Neural progenitor cell (in vitro differentiated cells): Measurements from ENCODE around the gene RALGAPA1. TPM values are rescaled to one million over a fixed set of nuclear protein-coding genes. Genes with fewer than 3 reads are reported as not detected.
A peak's percentile ranks its signal among the peaks of the same experiment; 100 is the strongest.

Experiments
- DNase-seq: peaks from one replicate; pipeline ENCODE4 v3.0.0-alpha.2; 2016; ENCODE audit warnings: low spot score
- H2AFZ ChIP-seq: fragments of 200-600 bp; sonication (generic); replicated peaks from 2 replicates; pipeline ENCODE4 v1.6.1; 2016; ENCODE audit warnings: antibody characterized with exemption
- H3F3A ChIP-seq: fragments of 200-600 bp; sonication (generic); 2 replicates; pipeline ENCODE4 v1.6.1; 2016; ENCODE audit warnings: antibody characterized with exemption, low read depth
- H3K27ac ChIP-seq: fragments of 200-600 bp; sonication (generic); 2 replicates; pipeline ENCODE4 v1.5.1; 2016; ENCODE audit warnings: mild to moderate bottlenecking
- H3K27me3 ChIP-seq: fragments of 200-600 bp; sonication (generic); 2 replicates; pipeline ENCODE4 v1.6.1; 2016; ENCODE audit warnings: mild to moderate bottlenecking, moderate library complexity
- H3K36me3 ChIP-seq: fragments of 200-600 bp; sonication (generic); 2 replicates; pipeline ENCODE4 v1.5.1; 2016
- H3K4me1 ChIP-seq: fragments of 200-600 bp; sonication (generic); 2 replicates; pipeline ENCODE4 v1.6.1; 2016; ENCODE audit warnings: mixed run types
- H3K4me2 ChIP-seq: fragments of 200-600 bp; sonication (generic); 2 replicates; pipeline ENCODE4 v1.6.1; 2016
- H3K4me3 ChIP-seq: fragments of 200-600 bp; sonication (generic); 2 replicates; pipeline ENCODE4 v1.5.1; 2016
- H3K79me2 ChIP-seq: fragments of 200-600 bp; sonication (generic); 2 replicates; pipeline ENCODE4 v1.6.1; 2016; ENCODE audit warnings: low read depth
- H3K9ac ChIP-seq: fragments of 200-600 bp; sonication (generic); 2 replicates; pipeline ENCODE4 v1.6.1; 2016
- H3K9me3 ChIP-seq: fragments of 200-600 bp; sonication (generic); 2 replicates; pipeline ENCODE4 v1.5.1; 2016; ENCODE audit warnings: low read depth
- H4K20me1 ChIP-seq: fragments of 200-600 bp; sonication (generic); 2 replicates; pipeline ENCODE4 v1.6.1; 2016; ENCODE audit warnings: low read depth
- H3K27ac Mint-ChIP-seq: 3 replicates; pipeline ENCODE4 v1.8.0; 2021; ENCODE audit warnings: mixed read lengths
- H3K27me3 Mint-ChIP-seq: 2 replicates; pipeline ENCODE4 v1.8.0; 2022; ENCODE audit warnings: low read depth, mild to moderate bottlenecking, inconsistent platforms, moderate library complexity, mixed read lengths; ENCODE audit not compliant: insufficient read depth
- H3K36me3 Mint-ChIP-seq: 3 replicates; pipeline ENCODE4 v1.8.0; 2021; ENCODE audit warnings: mixed read lengths
- H3K4me1 Mint-ChIP-seq: 3 replicates; pipeline ENCODE4 v1.8.0; 2021; ENCODE audit warnings: mixed read lengths
- H3K4me3 Mint-ChIP-seq: 3 replicates; pipeline ENCODE4 v1.8.0; 2021; ENCODE audit warnings: mild to moderate bottlenecking, moderate library complexity, mixed read lengths
- H3K9me3 Mint-ChIP-seq: 3 replicates; pipeline ENCODE4 v1.8.0; 2020; ENCODE audit warnings: mixed read lengths
- CTCF ChIP-seq: fragments of 200-600 bp; sonication (generic); IDR thresholded peaks from 2 replicates; pipeline ENCODE4 v1.5.1; 2017; ENCODE audit warnings: antibody characterized with exemption, mild to moderate bottlenecking
- EZH2 ChIP-seq: fragments of 200-600 bp; sonication (generic); IDR thresholded peaks from 2 replicates; pipeline ENCODE4 v1.6.1; 2017; ENCODE audit warnings: antibody characterized with exemption, mild to moderate bottlenecking, moderate library complexity
- EZH2phosphoT487 ChIP-seq: fragments of 200-600 bp; sonication (generic); IDR thresholded peaks from 2 replicates; pipeline ENCODE4 v1.6.1; 2017; ENCODE audit warnings: antibody characterized with exemption
- total RNA-seq: library from RNA; depleted of rRNA; stranded (reverse); fragments of >200 nt; gene quantifications from 2 replicates; pipeline ENCODE4 v1.2.3, GENCODE V29; 2015; ENCODE audit warnings: low replicate concordance

The RALGAPA1 gene
- total RNA-seq, 1 donor from 2014 or later = 31.7 TPM

- Mint-ChIP-seq H3K36me3 (peaks cover 3% of the 10 kb centered on the region), H3K4me3 (peak overlapping the region; percentile 82), H3K9me3 (no peaks in the 10 kb centered on the region), H3K27me3 (peaks cover 46% of the 10 kb centered on the region), H3K4me1 (peaks cover 12% of the 10 kb centered on the region), H3K27ac (no peak overlapping the region)
- DNase-seq = peak; percentile 25
- peaks cover 88% of the 10 kb centered on the region for H3K27me3 ChIP-seq
- H3K4me3 ChIP-seq = peak overlapping the region; percentile 70
- peak overlapping the region; percentile 87 for H2AFZ ChIP-seq
- H3F3A ChIP-seq = peaks cover 16% of the 10 kb centered on the region
- peak overlapping the region; percentile 98 for H3K4me2 ChIP-seq
- H4K20me1 ChIP-seq = peaks cover 47% of the 10 kb centered on the region
- no peaks in the 10 kb centered on the region for H3K79me2 ChIP-seq
- no peaks in the 10 kb centered on the region for H3K36me3 ChIP-seq
- H3K27ac ChIP-seq = no peak overlapping the region
- H3K4me1 ChIP-seq = peaks cover 5% of the 10 kb centered on the region
- no peaks in the 10 kb centered on the region for H3K9me3 ChIP-seq
- H3K9ac ChIP-seq = no peak overlapping the region
- TF ChIP-seq EZH2phosphoT487 (peak; percentile 85), EZH2 (peak; percentile 24), CTCF (peak; percentile 39)
These were observed 274.8 kb downstream of the RALGAPA1 start for GRCh38 chr14:35534208-35534872.

GRCh38 chr14:35533357-35534207 lies 275.5 kb downstream of the RALGAPA1 start, which contains the start of gene INSM2:
INSM2 (plus strand) TSS chr14:35534164; CDS start chr14:35534253, 89 bp downstream.
- H4K20me1 ChIP-seq = peaks cover 47% of the 10 kb centered on the region
- H3K79me2 ChIP-seq = no peaks in the 10 kb centered on the region
- no peaks in the 10 kb centered on the region for H3K9me3 Mint-ChIP-seq
- peak; percentile 96 for DNase-seq
- no peak within 1 kb of the TSS for H3K27ac Mint-ChIP-seq
- H2AFZ ChIP-seq = peak within 1 kb of the TSS; percentile 87
- peaks cover 16% of the 10 kb centered on the region for H3F3A ChIP-seq
- H3K4me3 ChIP-seq = peak within 1 kb of the TSS; percentile 70
- peaks cover 46% of the 10 kb centered on the region for H3K27me3 Mint-ChIP-seq
- H3K27ac ChIP-seq = no peak within 1 kb of the TSS
- peaks cover 12% of the 10 kb centered on the region for H3K4me1 Mint-ChIP-seq
- H3K4me1 ChIP-seq = peaks cover 5% of the 10 kb centered on the region
- no peak within 1 kb of the TSS for H3K9ac ChIP-seq
- no peaks in the 10 kb centered on the region for H3K36me3 ChIP-seq
- H3K27me3 ChIP-seq = peaks cover 96% of the 10 kb centered on the region
- H3K4me3 Mint-ChIP-seq = peak within 1 kb of the TSS; percentile 82
- H3K4me2 ChIP-seq = peak within 1 kb of the TSS; percentile 98
- peaks cover 3% of the 10 kb centered on the region for H3K36me3 Mint-ChIP-seq
- no peaks in the 10 kb centered on the region for H3K9me3 ChIP-seq
- TF ChIP-seq CTCF (no peak), EZH2 (peak; percentile 78), EZH2phosphoT487 (peak; percentile 16)

- no peak overlapping the region for H3K9ac ChIP-seq
- no peaks in the 10 kb centered on the region for H3K36me3 ChIP-seq
- H3K4me3 Mint-ChIP-seq = peak overlapping the region; percentile 82
- H3K36me3 Mint-ChIP-seq = peaks cover under 1% of the 10 kb centered on the region
- H3K4me1 Mint-ChIP-seq = peaks cover 12% of the 10 kb centered on the region
- TF ChIP-seq EZH2 = peak; percentile 71
- TF ChIP-seq CTCF = no peak
- TF ChIP-seq EZH2phosphoT487 = peak; percentile 62
- peaks cover 47% of the 10 kb centered on the region for H4K20me1 ChIP-seq
- H3F3A ChIP-seq = peaks cover 16% of the 10 kb centered on the region
- peak overlapping the region; percentile 70 for H3K4me3 ChIP-seq
- peaks cover 5% of the 10 kb centered on the region for H3K4me1 ChIP-seq
- no peak for DNase-seq
- no peak overlapping the region for H3K27ac ChIP-seq
- H3K27me3 ChIP-seq = peaks cover 100% of the 10 kb centered on the region
- H3K79me2 ChIP-seq = no peaks in the 10 kb centered on the region
- H3K9me3 Mint-ChIP-seq = no peaks in the 10 kb centered on the region
- H3K9me3 ChIP-seq = no peaks in the 10 kb centered on the region
- peak overlapping the region; percentile 87 for H2AFZ ChIP-seq
- H3K27ac Mint-ChIP-seq = no peak overlapping the region
- peaks cover 43% of the 10 kb centered on the region for H3K27me3 Mint-ChIP-seq
- H3K4me2 ChIP-seq = peak overlapping the region; percentile 98
These were observed 276.2 kb downstream of the RALGAPA1 start for GRCh38 chr14:35532783-35533356.
